Activated CD4-positive, alpha-beta T cell treated with anti-CD3 and anti-CD28 coated beads for 1 hour (primary cell): ENCODE measurements around the gene TNS1.

Experiments used
- DNase-seq: peaks from one replicate; pipeline ENCODE4 v3.0.0-alpha.2; 2020

TNS1 gene

GRCh38 chr2:217997510-217997909 lies 5.3 kb downstream of the TNS1 start:
- no peak for DNase-seq

DNA sequence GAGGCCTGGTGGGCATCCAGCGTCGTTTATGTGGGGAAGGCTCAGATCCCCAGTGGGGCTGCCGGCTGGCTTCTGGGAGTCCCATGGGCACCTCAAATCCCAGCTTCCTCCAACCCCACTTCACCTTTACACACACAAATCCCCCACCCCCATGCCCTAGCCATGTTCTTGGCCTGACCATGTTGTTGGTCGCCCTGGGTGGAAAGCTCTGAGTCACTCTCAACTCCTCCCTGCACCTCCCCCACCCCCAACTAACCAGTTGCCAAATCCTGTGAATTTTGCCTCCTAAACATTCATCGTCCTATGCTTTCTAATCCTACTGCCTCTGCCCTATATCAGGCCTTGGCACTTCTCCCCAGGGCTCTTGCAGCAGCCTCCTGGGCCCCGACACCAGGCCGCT lies 6.4 kb downstream of the TNS1 start:
- no peak for DNase-seq

GRCh38 chr2:217995731-217996231 lies 7.0 kb downstream of the TNS1 start:
- no peak for DNase-seq

GRCh38 chr2:217994776-217995274 lies 8.0 kb downstream of the TNS1 start:
- DNase-seq, result no peak

DNA sequence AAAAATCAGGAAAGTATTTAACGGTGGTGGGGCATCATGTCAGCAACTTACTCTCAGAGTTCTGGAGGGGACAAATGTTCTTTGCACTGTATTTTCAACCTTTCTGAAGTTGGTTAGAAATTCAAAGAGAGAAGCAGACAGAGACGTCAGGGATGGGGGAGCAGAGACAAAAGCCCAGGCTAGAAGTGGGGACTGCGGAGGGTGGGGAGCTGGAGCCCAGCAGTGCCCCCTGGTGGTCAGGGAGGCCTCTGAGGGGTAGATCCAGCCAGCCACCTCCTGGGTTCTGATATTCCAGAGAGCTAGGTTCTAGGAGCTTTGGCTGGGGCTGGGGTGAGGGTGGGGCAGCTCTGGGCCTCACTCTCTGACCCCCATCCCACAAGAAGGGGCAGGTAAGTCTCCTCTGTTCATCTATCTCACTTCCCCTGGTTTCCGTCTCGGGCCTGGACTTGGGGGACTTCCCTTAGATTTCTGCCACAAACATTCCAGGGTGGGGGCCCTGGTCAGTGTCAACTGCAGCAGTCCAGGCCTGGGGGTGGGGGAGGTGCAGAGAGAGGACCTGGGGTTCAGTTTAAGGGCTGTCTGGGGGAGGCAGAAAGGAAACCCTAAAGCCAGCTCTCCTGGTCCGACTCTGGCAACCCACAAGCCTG lies 8.9 kb downstream of the TNS1 start:
- DNase-seq, result no peak

GRCh38 chr2:217993138-217993537 lies 9.7 kb downstream of the TNS1 start:
- DNase-seq, result no peak

DNA sequence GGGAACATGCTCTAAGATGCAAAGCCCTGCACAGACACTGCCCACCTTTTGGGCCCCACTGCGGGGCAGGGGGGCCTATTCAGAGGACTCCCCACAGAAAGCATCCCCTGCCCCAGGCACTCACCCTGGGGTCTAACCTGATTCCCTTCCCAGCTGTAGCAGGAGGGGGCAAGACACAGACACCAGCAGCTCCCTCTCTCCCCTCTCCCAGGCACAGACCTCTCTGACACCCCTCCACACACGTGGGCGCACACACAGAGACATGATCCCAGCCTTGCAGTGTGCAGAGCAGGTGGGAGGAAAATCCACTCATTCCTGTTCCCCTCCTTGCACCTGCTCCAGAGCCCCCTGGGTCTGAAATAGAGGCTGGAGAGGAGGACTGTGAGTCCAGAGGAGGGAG lies 10.7 kb downstream of the TNS1 start:
- DNase-seq, result no peak

- DNase-seq, result no peak
Measured at GRCh38 chr2:217990791-217991465, 11.9 kb downstream of the TNS1 start.

- DNase-seq, result no peak
Measured at GRCh38 chr2:217990389-217990788, 12.4 kb downstream of the TNS1 start.

DNA sequence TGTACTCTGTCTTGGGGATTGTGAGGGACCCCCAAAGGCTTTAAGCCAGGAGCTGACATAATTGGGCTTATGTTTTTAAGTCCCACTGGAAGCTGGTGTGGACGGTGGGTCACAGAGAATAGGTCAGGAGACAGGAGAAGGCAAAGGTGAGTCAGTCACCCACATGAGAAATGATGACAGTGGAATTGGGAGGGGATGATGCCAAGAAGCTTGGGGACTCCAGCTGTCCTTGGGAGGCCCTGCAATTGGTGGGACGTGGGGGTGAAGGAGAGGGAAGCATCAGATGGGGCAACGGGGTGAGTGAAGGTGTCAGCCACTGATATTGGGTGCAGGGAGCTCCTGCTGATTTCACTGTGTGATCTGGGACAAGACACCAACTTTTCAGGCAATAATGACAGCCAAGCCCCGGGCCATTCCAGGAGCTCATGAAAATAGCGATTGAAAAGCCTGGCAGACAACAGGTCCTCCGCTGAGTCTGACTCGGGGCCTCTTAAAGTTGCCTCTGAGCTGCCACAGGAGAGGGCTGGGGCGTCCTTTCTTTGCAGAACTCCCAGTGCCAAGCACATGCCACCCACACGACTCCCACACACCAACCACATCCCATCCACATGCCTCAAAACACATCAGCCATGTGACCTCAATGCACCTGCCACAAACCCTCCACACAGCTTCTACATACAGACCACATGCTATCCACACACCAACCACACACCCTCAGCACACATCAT lies 13.4 kb downstream of the TNS1 start:
- no peak for DNase-seq

DNA sequence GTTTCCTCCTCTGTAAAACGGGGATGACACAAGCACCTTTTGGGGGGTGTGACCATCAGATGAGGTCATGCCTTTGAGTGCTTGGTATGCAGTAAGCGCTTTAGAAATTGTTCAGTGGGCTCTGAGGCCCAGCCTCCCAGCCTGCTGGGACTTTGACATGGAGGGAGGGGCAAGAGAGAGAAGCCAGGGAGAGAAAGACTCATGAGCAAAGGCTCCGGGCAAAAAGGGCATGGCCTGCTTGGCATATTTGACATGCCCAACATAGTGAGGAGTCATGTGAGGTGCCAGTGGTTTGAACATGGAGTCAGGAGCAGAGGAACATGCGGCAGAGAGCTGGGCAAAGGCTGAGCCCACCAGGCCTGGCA lies 14.0 kb downstream of the TNS1 start:
- DNase-seq, result no peak

GRCh38 chr2:217988014-217988839 lies 14.6 kb downstream of the TNS1 start:
- DNase-seq, result peak; percentile 19

- DNase-seq, result no peak
Measured at GRCh38 chr2:217987391-217987790, 15.4 kb downstream of the TNS1 start.

DNA sequence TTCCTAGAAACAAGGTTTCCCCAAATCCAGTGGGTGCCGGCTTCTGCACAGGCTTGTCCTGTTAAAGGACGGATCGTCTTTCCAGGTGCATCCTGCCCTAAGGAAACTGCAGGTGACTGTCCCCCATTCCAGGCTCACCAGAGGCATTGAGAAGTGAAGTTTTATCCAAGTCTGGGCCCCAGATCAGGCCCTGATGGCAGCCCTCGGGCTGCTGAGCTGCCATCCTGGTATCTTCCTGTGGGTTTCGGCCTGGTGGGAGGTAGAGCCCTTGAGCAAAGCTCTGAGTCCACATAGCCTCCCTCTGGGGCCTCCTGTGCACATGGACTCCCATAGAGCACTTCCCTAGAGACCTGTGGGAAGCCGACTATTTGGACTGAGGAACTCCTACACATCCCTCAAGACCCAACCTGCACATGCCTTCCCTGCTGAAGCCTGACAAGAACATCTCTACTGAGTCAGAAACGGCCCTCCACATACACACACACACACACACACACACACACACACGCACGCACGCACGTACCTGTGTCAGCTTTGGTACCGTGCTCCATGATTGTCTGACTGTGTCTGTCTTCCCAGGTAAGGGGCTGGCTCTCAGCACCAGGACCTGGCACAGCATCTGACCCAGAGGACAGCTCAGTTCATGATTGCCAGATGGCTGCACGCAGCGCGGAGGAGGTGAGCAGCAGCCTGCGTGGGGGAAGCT lies 16.4 kb downstream of the TNS1 start:
- DNase-seq, result no peak

DNA sequence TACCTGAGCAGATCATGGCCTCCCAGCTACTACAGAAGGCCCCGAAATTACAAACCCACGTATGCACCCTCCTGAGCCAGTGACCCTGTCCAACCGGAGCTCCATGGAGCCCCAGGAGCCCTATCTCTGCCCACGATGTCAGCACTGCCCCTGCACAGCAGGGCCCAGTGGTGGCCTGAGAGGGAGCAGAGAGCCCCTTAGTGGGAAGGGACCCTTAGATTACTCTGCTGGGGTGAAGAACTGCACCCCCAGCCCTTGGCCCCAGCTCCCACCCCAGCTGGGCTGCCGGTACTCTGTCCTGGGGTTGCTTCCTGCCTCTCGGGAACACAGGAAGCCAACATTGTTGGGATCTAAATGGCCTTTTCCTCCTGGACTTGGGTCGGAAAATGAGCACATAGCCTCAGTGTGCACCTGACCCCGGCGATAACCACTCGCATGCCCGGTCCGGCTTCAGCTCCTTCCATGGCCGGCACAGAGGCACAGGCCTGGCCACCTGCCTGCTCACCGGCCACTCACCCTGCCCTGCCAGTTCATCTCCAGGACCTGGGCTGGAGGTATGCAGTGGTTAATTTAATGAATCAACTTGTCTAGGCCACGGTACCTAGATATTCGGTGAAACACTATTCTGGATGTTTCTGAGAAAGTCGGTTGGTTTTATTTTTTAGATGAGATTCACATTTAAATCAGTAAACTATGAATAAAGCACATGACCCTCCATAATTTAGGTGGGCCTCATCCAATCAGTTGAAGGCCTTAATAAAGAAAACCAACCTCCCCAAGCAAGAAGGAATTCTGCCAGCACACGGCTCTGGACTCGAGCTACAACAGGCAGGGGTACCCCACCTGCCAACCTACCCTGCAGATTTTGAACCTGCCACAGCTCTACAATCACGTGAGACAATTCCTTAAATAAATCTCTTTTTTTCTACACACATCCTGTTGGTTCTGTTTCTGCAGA lies 19.2 kb downstream of the TNS1 start:
- no peak for DNase-seq

DNA sequence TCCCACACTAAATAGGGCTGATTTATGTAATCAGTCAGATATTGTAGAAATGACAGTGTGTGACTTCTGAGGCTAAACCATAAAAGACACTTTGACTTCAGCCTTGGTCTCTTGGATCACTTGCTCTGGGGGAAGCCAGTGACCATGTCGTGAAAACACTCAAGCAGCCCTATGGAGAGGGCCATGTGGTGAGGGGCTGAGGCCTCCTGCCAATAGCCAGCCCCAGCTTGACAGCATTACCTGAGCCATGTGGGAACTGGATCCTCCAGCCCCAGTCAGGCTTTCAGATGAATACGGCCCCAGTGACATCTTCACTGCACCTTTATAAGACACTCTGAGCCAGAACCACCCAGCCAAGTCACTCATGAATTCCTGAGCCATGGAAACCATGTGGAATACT lies 20.8 kb downstream of the TNS1 start:
- DNase-seq, result no peak

DNA sequence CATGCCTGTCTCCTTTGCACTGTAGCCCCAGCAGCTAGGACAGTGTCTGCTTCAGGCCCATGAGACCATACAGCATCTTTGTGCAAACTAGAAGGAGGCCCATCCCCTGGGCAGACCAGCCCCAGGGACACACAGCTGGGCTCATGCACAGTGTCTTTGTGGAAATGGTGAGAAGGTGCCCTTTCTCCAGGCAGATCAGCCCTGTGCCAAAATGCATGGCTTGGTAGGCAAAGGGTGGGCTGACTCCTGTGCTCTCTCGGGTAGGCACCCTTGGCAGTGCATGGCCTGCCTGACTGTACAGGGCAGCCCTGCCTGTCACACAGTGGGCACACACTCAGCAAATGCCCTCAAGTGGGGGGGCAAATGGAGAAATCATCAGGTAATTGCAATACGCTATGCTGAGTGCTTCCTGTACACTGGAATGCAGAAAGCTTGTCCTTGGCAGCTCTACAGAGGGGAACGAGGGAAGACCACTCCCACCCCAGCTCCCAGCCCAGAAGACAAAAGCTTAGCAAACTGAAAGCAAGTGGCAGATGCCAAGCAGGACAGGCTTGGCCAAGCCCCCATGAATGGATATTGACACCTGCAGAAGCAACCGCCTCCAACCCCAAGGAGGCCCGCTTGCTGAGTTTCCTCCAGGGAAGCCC lies 21.6 kb downstream of the TNS1 start:
- no peak for DNase-seq

DNA sequence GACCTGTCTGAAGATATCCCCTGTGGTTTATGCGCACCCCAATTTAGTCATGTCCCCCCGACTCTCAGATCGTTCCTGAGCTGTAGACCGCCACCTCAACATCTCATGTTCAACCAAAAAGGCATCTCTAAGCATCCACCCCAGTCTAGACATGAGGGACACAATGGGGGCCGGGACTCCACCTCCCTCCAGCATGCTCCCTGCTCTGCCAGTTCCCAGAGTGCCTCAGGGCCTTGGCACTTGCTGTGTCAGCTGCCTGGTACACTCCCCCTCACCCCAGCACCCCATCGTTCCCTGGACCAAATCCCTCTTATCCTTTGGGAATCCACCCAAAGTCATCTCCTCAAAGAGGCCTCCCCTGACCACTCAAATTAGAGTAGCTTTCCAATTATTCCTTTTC lies 22.2 kb downstream of the TNS1 start:
- no peak for DNase-seq

- no peak for DNase-seq
Measured at GRCh38 chr2:217980036-217980435, 22.8 kb downstream of the TNS1 start.

DNA sequence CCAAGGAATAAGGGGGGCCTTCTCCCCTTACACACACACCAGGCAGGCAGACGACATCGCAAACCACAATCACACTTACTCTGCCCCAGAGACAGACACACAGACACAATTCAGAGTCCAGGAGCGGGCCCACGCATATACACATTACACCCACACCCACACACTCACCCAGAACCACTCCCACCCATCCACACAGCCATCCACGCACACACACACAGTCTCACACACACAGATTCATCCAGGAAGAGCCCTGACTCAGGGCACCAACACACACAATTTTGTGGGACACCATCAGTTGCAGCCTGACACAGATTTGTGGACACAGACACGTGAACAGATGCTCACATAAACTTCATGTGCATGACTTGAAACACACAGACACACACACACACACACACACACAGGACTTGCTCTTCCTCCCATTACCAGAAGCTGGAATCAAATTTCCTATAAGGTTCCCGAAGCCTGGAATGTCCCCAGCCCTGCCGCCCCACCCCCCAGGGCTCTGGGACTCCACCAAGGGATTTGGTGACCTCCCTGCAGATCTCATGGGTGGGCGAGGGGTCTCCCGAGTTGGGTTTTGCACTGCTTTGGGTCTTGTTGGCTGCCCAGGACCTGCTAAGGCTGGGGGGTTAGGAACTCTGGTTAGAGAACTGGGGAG lies 23.5 kb downstream of the TNS1 start:
- no peak for DNase-seq
